Gastroesophageal sphincter (tissue), 4 donors: Measurements from ENCODE around the gene TEFM. TPM values are rescaled to one million over a fixed set of nuclear protein-coding genes. Genes with fewer than 3 reads are reported as not detected.
"Not testable (repeated sequence)": the region's sequence is repeated elsewhere in the genome, so short reads cannot be mapped to it uniquely, and the experiment has no call there.

Experiments
- ATAC-seq: fragments of 150-250 bp; one replicate; pipeline ENCODE4 v1.9.1; 2016; ENCODE audit warnings: mild to moderate bottlenecking, moderate library complexity
- H3K27ac ChIP-seq, 4 donors: fragments of 200-600 bp; sonication (generic) in 3 of 4; 1 replicate in 3 of 4; 2 replicates in 1 of 4; pipeline ENCODE4 v1.5.1; 2016 to 2019
- H3K27me3 ChIP-seq: fragments of 200-600 bp; sonication (generic); one replicate; pipeline ENCODE4 v1.5.1; 2019
- H3K36me3 ChIP-seq, 2 donors: fragments of 200-600 bp; sonication (generic); one replicate each; pipeline ENCODE4 v1.5.1; 2019; ENCODE audit warnings: control low read depth in 1 of 2
- H3K4me1 ChIP-seq, 3 donors: fragments of 200-600 bp; sonication (generic); 1 replicate in 2 of 3; 2 replicates in 1 of 3; pipeline ENCODE4 v1.5.1; 2016 to 2019; ENCODE audit warnings: control low read depth in 2 of 3
- H3K4me3 ChIP-seq, 2 donors: fragments of 200-600 bp; sonication (generic); one replicate each; pipeline ENCODE4 v1.5.1; 2019; ENCODE audit warnings: mild to moderate bottlenecking in 1 of 2, moderate library complexity in 1 of 2
- H3K9me3 ChIP-seq, 3 donors: fragments of 200-600 bp; sonication (generic); one replicate each; pipeline ENCODE4 v1.5.1; 2017 to 2019; ENCODE audit warnings: control low read depth in 2 of 3
- CTCF ChIP-seq, 4 experiments: fragments of 200-600 bp in 2 of 4; fragments of 450-650 bp in 2 of 4; sonication (generic) in 1 of 4; IDR thresholded peaks; one replicate each; pipeline ENCODE4 v1.5.1; 2017 to 2019; ENCODE audit warnings: antibody characterized with exemption in 4 of 4, mild to moderate bottlenecking in 2 of 4, moderate library complexity in 2 of 4
- EP300 ChIP-seq: sonication (generic); formaldehyde crosslinking; IDR thresholded peaks from one replicate; pipeline ENCODE4 v1.6.1; 2017; ENCODE audit warnings: antibody characterized with exemption, mild to moderate bottlenecking
- POLR2A ChIP-seq, 2 donors: fragments of 450-650 bp; IDR thresholded peaks; one replicate each; pipeline ENCODE4 v1.6.1; 2017; ENCODE audit warnings: antibody characterized with exemption in 2 of 2, mild to moderate bottlenecking in 2 of 2, moderate library complexity in 1 of 2
- POLR2AphosphoS5 ChIP-seq: sonication (generic); formaldehyde crosslinking; IDR thresholded peaks from one replicate; pipeline ENCODE4 v1.6.1; 2017; ENCODE audit warnings: antibody characterized with exemption
- WGBS, 2 donors: methylation state at CpG; one replicate each; pipeline ENCODE4 v1.1.5; 2018; ENCODE audit warnings: low coverage in 1 of 2; 5-methylcytosine and 5-hydroxymethylcytosine counted together
- total RNA-seq, 4 donors: library from RNA; depleted of rRNA; stranded (reverse); fragments of >200 nt; gene quantifications; one replicate each; pipeline ENCODE4 v1.1.0, GENCODE V29; 2016

The TEFM gene
- total RNA-seq, 4 donors from 2014 or later, result 4.8 to 14.9 (median 7.5) TPM

- H3K27me3 ChIP-seq, result peaks cover 55% of the 10 kb centered on the region
- H3K27ac ChIP-seq, result no peak overlapping the region
- H3K9me3 ChIP-seq, result no peaks in the 10 kb centered on the region
- TF ChIP-seq EP300 (no peak), CTCF (IDR thresholded peaks at IDR 0.05) (no peak), POLR2AphosphoS5 (no peak), POLR2A (IDR thresholded peaks at IDR 0.05) (no peak)
- H3K36me3 ChIP-seq, result no peaks in the 10 kb centered on the region
- H3K4me3 ChIP-seq, result peak overlapping the region in 1 of 2 donors; percentile 63
- 83 to 85% methylated on average over 5 to 11 of the region's 11 CpGs for WGBS, 2 donors
- no peak for ATAC-seq
- peaks cover 0 to 16% (median 8%) of the 10 kb centered on the region in 3 donors for H3K4me1 ChIP-seq
Observed at GRCh38 chr17:30920683-30921543, 14.9 kb upstream of the TEFM start.

DNA sequence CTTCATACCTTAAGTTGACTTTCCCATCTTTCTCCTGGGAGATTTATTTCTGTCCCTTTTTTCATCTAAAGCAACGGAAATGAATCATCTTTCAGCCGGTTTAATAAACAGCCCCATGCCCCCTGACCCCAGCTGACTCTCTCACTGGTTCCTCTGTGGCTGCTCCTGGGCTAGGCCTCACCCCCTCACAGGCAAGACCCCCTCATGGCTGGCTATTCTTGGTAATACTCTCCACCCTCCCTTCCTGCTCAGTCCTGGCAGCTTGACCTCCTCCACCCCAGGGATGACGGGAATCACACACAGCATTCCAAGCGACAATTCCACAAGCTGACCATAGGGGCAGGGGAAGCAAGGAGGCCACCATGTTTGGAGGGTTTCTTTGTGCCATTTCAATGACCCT, 14.2 kb upstream of the TEFM start:
- Histone ChIP-seq H3K4me3 (no peak overlapping the region), H3K27me3 (peaks cover 48% of the 10 kb centered on the region), H3K9me3 (no peaks in the 10 kb centered on the region), H3K27ac (no peak overlapping the region), H3K4me1 (peaks cover 0 to 16% (median 8%) of the 10 kb centered on the region in 3 donors), H3K36me3 (no peaks in the 10 kb centered on the region)
- 23 to 50% methylated on average over 2 to 4 of the region's 4 CpGs for WGBS, 2 donors
- TF ChIP-seq POLR2A (IDR thresholded peaks at IDR 0.05) (no peak), EP300 (no peak), CTCF (IDR thresholded peaks at IDR 0.05) (no peak), POLR2AphosphoS5 (no peak)
- ATAC-seq, result no peak

DNA sequence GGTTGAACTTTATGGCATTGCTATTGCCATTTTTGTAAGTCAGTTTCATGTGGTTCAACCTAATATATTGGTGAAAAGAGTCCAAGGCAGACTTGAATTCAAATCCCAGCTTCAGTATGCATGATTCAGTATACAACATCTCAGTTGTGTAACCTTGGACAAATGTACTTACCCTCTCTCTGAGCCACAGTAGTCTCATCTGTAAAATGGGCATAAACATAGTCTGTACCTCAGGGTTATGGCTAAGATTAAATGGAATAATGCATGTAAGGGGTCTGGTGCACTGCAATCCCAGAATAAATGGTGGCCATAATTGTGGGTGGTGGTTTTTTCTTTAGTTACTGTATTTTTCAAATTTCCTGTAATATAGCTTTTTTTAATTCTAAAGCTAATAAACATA, 11.0 kb upstream of the TEFM start:
- no peak overlapping the region for H3K4me3 ChIP-seq
- peaks cover 18% of the 10 kb centered on the region for H3K27me3 ChIP-seq
- no peak overlapping the region for H3K27ac ChIP-seq
- H3K9me3 ChIP-seq, result no peaks in the 10 kb centered on the region
- no peaks in the 10 kb centered on the region for H3K36me3 ChIP-seq
- TF ChIP-seq POLR2A (IDR thresholded peaks at IDR 0.05), result no peak
- TF ChIP-seq POLR2AphosphoS5, result no peak
- no peak for TF ChIP-seq CTCF (IDR thresholded peaks at IDR 0.05)
- no peak for TF ChIP-seq EP300
- ATAC-seq, result no peak
- peaks cover 0 to 7% (median under 1%) of the 10 kb centered on the region in 3 donors for H3K4me1 ChIP-seq

DNA sequence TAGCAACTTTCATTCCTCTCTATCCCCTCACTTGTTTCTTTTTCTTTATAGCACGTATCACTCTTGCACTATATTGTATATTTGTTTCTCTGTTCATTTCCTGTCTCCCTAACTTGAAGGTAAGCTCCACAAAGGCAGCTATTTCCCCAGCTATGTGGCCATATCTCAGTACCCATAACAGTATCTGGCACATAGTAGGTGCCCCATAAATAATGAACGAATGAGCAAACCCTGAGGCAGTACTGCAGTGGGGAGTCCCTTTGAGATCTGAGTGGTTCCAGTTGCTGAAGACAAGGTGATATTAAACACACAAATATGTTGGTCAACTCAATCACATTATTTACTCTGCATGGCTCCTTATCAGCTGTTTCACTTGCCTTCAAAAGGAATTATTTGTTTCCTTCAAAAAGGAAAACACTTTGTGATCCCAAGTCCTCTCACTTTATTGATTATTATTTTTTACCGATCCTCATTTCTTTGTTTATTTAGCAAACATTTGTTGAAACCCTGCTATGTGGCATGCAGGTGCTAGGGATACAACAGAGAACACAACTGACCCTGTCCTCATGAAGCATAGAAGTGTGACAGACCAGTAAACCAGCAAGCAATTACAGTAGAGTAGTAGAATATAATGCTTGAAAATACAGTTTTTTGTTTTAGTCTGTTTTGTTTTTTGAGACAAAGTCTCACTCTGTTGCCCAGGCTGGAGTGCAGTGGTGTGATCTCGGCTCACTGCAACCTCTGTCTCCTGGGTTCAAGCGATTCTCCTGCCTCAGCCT, 10.0 kb upstream of the TEFM start:
- no peaks in the 10 kb centered on the region for H3K9me3 ChIP-seq
- no peaks in the 10 kb centered on the region for H3K4me1 ChIP-seq
- no peak overlapping the region for H3K27ac ChIP-seq
- ATAC-seq, result no peak
- no peak overlapping the region for H3K4me3 ChIP-seq
- H3K27me3 ChIP-seq, result peaks cover 8% of the 10 kb centered on the region
- no peaks in the 10 kb centered on the region for H3K36me3 ChIP-seq
- WGBS, 2 donors, result 74 to 77% methylated on average over 5 of the region's 5 CpGs
- TF ChIP-seq POLR2AphosphoS5, result no peak
- TF ChIP-seq POLR2A (IDR thresholded peaks at IDR 0.05), result no peak

- no peaks in the 10 kb centered on the region for H3K4me1 ChIP-seq
- TF ChIP-seq EP300 (no peak), POLR2AphosphoS5 (no peak), POLR2A (IDR thresholded peaks at IDR 0.05) (no peak), CTCF (IDR thresholded peaks at IDR 0.05) (no peak)
- no peaks in the 10 kb centered on the region for H3K9me3 ChIP-seq
- no peaks in the 10 kb centered on the region for H3K27me3 ChIP-seq
- ATAC-seq, result no peak
- H3K36me3 ChIP-seq, result no peaks in the 10 kb centered on the region
- H3K27ac ChIP-seq, result no peak overlapping the region
- no peak overlapping the region for H3K4me3 ChIP-seq
Observed at GRCh38 chr17:30913955-30914354, 7.9 kb upstream of the TEFM start.

DNA sequence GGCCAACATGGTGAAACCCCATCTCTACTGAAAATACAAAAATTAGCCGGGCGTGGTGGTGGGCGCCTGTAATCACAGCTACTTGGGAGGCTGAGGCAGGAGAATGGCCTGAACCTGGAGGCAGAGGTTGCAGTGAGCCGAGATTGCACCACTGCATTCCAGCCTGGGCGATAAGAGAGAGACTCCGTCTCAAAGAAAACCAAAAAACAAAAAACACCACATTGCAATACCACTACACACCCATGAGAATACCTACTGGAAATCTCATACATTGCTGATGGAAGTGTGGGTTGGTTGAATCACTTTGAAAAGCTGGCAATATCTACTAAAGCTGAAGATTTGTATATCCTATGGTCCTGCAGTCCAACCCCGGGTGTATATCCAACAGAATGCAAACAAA, 4.1 kb upstream of the TEFM start:
- peaks cover 0 to 19% (median 12%) of the 10 kb centered on the region in 3 donors for H3K4me1 ChIP-seq
- H3K36me3 ChIP-seq, H3K27ac ChIP-seq, ATAC-seq, H3K27me3 ChIP-seq, H3K4me3 ChIP-seq, H3K9me3 ChIP-seq: not testable (repeated sequence)
- 79 to 88% methylated on average over 4 to 7 of the region's 7 CpGs for WGBS, 2 donors
